GM12801 (cell line): Measurements from ENCODE around the gene NELL1.

ENCODE experiments used
- CTCF ChIP-seq: IDR thresholded peaks from one replicate; pipeline ENCODE4 v1.5.1; 2011; ENCODE audit warnings: control low read depth; ENCODE audit not compliant: insufficient read length; ENCODE audit errors: extremely low read depth

Gene NELL1

GRCh38 chr11:21545699-21546098 is 876.3 kb downstream of the NELL1 start:
- TF ChIP-seq CTCF: no peak

GRCh38 chr11:21546703-21547102 is 877.3 kb downstream of the NELL1 start:
- TF ChIP-seq CTCF: no peak

GRCh38 chr11:21552911-21553310 is 883.5 kb downstream of the NELL1 start:
- no peak for TF ChIP-seq CTCF

- no peak for TF ChIP-seq CTCF
Observed at GRCh38 chr11:21553795-21554194, 884.4 kb downstream of the NELL1 start.

GRCh38 chr11:21554284-21554683 is 884.9 kb downstream of the NELL1 start:
- TF ChIP-seq CTCF: no peak

- TF ChIP-seq CTCF: no peak
Observed at GRCh38 chr11:21556926-21557325, 887.5 kb downstream of the NELL1 start.

- no peak for TF ChIP-seq CTCF
Observed at GRCh38 chr11:21560466-21560975, 891.1 kb downstream of the NELL1 start.

- TF ChIP-seq CTCF: no peak
Observed at GRCh38 chr11:21561581-21561980, 892.2 kb downstream of the NELL1 start.
